HG02678 (cell line): ENCODE results near the gene STAB2.

Experiments
- ATAC-seq: cut with Tn5 transposase; IDR thresholded peaks from one replicate; pipeline ENCODE4 v1.9.1; 2021; ENCODE audit warnings: mild to moderate bottlenecking, moderate library complexity; ENCODE audit not compliant: unreplicated experiment

The STAB2 gene

DNA sequence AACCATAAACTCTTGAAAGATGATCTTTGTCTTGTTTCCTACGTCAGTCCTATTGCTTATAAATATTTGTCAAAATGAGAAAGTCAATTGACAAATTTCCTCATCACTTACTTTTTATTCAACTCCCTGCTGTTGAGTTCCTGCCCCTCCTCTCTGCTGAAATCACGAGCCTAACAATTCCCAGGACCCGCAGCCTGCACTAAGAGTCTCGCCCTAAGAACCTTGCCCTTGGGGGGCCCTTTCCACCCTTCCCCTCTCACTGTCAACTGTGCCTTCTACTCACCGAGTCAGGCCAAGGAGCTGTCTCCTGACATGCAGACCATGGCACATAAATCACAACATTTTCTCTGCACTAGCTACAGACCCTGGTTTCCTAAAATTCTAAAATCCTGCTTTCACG is 99.0 kb downstream of the STAB2 start:
- no peak for ATAC-seq

DNA sequence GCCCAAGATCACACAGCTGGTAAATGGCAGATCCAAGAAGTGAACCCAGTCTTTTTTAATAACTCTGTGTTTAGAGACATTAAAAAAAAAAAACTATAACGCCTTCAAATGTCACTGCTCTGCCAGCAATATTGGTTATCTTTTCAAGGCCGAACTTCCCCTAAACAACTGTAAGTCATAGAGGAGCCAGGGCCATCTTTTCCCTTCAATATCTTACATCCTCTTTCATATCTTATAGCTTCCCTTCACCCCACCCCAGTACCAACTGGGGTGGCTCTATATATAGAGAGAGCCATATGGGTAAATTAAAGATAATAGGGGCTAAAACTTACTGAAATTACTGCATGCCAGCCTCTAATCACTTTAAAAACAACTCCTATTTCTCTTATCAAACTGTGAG is 100.2 kb downstream of the STAB2 start:
- no peak for ATAC-seq

DNA sequence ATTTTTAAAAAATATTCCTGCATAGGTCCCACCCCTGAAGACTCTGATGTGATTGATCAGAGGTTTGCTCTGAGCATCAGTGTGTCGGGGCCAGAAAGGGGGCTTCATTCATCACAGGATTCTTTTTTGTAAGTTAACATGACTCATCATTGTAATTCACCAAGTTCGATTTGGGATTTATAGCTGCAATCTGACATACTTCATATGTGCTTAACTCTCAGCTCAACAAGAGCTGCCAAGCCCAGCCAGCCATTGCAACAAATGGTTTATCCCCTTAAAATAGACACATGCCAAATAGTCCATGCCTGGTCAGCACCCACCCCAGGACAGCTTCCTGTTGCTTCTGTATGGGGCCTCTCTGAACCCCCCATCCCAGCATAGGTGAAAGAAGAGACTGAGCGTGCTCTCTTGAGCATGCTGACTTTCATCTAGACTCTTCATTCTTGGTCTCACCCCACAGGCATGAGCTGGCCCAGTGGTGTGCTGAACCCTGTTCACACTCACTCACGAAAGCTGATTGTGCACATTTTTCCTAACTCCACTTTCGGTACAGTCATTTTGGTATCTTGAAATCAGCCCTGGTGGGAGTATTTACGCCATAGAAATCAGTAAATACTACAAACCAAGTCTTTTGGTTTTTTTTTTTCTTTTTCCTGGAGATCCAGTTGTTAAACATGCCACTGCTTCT is 101.4 kb downstream of the STAB2 start:
- no peak for ATAC-seq

DNA sequence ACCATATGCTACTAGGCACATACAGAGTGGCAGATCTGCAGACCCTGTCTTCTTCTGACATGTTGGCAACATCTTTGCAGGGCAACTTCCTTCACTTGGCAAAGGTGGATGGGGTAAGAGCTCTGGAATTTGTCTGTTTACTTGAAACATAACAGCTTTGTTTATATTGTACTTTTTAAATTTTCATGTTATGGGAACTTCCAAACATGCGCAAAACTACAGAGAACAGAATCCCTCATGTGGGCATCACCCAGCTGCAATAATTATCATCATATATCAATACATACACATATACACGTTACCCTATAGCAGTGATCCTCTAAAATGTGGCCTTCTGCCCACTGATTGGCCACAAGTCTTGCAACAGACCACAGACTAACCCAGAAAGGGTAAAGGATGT is 103.4 kb downstream of the STAB2 start:
- no peak for ATAC-seq

DNA sequence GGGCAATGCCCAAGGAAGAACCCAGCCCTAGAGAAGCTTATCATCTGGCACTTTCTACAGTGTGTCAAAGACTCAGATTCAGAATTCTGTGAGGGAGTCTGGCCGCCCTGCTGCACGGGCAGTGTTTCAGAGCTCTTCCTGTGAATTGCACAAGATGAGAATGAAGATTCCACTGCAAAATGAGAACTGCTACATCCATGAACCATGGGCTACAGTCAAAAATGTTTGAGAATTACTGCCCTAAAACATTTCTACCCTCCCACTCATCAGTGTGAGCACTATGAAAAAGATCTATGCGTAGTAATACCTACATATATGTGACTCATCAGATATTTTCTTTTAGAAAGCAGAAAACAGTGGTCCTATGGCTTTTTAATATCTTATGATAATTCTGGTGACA is 104.0 kb downstream of the STAB2 start:
- ATAC-seq: no peak

DNA sequence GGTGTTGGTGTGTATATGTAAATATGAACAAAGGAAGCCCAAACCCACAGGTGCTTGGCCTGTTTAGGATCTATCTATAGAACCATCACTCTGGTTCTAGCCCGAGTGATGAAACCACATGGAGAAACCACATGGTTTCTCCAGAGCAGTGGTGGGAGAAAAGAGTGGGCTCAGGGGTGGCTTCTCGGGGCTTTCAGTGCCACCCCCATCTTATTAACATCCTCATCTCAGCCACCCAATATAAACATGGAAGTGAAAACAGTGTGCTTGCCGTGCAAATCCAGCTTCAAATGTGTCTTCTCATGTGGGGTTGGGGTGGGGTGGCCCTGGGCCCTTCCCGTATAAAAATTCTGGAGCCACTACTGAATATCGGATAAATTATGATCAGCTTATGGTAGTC is 109.0 kb downstream of the STAB2 start:
- no peak for ATAC-seq

DNA sequence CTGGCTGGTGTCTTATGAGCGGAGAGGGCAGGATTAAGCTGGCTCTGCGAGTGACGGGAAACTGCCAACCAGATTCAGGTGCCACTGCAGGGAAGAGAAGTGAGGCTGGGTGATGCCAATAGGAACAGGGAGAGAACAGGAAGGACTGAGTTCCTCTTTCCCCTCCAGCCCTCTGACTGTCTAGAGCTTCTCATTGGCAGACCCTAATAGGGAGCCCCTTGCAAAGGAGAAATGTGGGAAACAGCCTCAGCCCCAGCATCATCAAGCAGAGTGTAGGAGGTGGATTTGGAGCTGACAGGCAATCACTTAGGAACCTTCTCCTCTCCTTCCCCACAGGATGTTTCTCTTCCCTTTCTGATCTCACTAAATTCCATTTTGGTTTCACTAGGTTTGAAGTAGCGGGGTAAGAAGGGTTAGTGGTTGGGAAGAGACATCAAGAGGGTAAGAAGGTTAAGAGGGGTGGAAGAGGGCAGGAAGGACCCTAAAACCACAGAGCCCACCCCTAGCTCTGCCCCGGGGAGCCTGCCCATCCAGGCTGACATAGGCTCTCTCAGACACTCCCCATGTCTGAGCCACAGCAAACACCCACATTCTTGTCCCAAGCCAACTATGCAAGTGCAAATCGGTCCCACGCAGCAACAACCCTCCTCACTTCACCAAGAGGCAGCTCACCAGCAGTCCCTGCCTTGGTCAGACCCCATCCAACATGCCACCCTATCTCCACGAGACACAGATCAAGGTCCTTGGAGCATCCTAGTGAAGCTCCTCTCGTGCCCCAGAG is 111.1 kb downstream of the STAB2 start:
- ATAC-seq: no peak

DNA sequence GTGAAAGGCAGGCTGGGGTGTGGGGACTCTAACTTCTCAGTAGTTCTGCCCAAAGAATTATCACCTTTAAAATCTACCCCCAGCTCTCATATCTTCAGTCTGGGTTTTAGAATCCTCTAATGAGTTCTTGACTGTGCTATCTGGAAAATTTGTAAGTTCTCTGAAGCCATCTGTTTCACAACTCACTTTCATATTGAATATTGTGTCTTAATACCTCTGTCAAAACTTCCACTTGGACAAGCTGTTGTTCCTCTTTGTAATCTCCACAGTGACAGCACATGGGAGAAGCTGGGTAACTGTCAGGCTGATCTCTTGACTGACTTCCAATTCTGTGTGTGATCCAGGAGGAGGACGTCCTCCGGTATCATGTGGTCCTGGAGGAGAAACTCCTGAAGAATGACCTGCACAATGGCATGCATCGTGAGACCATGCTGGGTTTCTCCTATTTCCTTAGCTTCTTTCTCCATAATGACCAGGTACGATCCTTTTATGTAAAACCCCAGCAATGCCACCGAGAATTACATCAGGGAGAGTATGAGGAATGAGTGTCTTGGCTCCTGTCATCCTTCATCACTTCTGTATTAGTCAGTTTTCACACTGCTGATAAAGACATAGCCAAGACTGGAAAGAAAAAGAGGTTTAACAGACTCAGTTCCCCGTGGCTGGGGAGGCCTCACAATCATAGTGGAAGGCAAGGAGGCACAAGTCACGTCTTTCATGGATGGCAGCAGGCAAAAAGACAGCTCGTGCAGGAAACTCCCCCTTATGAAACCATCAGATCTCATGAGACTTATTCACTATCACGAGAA is 111.9 kb downstream of the STAB2 start:
- no peak for ATAC-seq

DNA sequence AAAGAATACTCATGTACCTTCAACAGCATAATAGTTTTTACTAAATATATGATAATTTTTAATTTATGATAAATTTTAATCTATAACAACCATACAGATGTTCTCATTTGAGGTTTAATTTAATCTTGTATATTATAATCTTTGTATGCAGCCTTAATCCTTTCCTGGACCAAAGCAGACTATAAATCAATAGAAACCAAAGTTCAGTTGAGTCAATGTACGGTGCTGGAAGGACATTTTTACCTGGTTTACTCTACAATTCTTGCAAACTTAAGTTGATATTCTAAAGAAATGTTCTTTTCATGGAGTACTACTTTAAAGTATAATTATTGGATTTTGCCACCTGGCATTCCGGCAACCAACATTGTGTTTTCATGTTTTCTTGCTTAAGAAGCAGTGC is 118.0 kb downstream of the STAB2 start:
- no peak for ATAC-seq

DNA sequence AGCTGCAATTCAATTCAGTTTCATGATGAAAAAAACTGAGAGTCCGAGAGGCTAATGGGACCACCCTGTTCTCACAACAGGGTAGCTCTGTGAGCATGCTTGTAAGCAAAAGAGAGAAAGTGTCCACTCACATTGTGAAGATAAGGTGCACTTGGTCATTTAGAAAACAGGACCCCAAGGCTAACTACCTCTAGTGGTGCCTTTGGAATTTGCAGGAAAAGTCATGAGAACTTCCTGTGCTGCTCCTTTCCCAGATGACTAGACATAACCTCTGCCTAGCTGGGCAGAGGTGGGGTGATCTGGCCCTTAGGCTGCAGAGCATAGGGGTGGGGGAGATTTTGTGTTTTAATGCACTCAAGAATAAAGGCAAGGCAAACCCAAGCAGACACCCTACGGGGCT is 118.9 kb downstream of the STAB2 start:
- ATAC-seq: no peak

DNA sequence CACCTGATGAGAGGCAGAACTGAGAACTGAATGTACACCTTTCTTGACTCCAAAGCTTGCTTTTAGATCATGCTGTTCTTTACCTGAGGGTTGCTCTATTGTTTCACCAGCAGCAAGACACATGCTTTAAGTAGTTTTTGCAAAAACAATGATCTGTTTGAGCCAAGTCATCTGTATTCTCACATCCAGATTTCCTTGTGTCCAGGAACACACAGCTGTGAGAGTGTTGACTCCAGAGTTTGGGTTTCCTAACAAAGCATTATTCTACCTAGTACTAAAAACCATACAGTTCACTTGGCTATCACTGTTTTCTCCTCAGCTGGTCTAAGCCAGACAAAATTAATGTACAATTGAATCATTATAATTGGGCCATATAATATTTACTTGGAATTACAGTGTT is 120.4 kb downstream of the STAB2 start:
- ATAC-seq: no peak

DNA sequence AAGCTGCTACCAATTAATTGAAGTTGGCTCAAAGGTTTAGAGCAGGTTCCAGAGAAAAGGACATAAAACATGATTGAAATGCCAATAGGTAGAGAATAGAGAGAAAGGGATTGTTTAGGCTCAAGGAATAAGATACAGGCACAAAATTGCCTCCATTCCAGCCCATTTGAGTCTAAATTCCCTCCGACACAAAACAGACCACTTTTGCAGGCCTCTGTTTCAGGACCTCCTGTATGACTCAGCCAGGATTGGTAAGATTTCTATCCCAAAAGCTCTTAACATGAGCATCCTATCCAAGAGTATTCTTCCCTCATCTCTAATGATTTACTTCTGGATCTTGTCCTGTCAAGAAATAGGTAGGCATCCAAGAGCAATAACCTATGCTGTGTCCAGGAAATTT is 123.5 kb downstream of the STAB2 start:
- no peak for ATAC-seq

DNA sequence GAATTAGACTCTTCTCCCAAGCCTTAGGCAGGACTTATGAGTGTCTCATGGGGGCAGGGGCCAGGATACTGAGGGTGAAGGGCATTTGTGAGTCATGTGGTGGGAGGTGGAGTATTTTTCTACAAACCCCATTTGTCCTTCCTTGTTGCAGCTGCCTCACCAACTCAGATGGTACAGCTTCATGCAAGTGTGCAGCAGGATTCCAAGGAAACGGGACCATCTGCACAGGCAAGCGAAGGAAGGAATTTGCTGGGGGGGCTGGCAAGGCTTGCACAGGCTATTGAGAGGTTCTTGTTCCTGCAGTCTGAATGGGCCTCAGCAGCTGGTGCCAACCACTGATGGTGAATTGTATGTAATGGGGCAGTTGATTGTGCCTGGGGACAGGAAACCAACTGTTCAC is 125.1 kb downstream of the STAB2 start:
- ATAC-seq: no peak

DNA sequence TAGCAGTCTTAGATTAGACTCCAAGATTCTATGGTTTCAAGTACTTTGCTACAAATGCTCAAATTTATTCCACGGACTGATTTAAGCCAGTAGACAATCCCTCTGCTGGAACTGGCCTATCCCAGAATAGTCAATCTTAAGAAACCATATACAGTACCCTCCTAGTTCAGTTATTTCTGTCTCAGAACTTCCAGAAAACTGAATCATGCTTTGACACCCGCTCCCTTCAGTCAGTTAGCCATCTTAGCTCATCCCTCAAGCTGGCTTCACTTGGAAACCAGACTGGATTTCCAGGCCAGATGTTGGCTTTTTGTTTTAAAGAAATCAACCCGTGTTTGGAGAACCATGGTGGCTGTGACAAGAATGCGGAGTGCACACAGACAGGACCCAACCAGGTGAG is 128.4 kb downstream of the STAB2 start:
- no peak for ATAC-seq

DNA sequence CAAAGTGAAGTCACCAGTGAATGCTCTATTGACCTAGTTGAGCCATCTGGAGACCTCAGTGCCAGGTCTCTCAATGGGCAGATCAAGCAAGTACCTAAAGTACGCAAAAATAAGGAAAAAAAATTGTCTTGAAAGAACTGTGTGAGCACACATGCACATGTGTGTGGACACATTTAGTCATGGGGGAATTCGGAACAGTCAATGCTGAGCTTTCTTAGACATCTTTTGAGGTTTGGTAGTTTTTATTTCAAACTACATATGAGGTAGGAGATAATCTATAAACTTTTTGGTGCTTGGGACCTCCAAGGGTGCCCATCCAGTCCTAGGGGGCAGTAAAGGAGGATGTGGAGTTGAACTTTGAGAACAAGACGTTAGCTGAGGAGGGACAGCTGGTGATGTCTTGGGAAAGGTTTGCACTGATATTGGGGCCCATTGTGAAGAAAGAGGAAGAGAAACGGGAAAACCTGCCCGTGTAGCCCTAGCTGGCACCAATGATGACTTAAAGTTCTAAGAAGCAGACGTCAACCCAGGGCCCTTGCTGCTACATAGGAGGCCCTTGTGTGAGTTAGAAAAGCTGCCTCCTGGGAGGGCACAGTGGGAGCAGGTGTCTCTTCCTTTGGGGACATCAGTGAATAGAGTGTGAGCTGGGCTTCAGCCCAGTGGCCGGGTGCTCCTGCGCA is 129.6 kb downstream of the STAB2 start:
- ATAC-seq: no peak

DNA sequence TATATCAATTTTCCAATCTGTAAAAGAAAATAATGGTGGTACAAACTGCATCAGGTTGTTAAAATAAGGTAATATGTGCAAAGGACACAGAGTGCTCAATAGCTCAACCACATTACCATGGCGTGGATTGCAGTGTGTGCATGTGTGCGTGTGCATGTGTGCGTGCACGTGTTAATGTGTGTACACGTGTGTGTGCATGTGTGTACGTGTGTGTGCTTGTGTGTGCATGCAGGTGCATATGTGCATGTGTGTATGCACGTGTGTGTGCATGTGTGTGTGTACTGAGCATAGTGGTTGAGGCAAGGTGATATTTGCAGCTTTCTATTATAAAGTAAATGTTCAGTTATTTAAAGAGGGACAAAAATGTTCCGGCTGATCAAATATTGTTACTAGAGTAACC is 138.3 kb downstream of the STAB2 start:
- ATAC-seq: no peak

DNA sequence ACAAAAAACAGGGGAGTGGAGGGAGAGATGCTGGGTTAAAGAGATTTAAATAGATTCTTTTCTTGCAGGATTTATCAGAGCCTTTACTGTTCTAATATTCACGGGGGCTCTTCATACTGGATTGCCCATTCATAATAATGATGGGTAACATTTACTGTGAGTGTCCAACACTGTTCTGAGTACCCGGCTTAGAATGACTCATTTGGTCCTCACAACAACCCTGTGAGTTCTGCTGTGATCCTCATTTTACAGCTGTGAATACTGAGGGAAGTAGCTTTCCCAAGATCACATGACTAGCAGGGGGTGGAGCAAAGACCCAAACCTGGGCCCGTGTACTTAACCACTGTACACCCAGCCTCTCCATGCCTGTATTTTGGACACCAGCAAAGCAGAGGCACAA is 140.6 kb downstream of the STAB2 start:
- no peak for ATAC-seq

DNA sequence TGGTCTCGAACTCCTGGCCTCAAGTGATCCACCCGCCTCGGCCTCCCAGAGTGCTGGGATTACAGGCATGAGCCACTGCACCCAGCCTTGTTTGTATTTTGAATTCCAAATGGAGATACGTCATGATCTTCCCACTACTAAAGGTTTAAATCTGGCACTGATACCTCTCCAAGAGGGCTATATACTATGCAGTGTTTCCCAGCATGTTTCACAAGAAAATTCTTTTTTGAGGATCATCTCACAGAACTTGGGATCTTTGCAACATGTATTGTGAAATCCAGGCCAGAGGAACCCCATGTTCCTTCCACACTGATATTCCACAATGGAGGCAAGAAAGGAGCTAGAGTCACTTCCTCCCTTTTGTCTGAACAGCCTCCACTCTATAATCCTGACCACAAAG is 141.2 kb downstream of the STAB2 start:
- no peak for ATAC-seq

DNA sequence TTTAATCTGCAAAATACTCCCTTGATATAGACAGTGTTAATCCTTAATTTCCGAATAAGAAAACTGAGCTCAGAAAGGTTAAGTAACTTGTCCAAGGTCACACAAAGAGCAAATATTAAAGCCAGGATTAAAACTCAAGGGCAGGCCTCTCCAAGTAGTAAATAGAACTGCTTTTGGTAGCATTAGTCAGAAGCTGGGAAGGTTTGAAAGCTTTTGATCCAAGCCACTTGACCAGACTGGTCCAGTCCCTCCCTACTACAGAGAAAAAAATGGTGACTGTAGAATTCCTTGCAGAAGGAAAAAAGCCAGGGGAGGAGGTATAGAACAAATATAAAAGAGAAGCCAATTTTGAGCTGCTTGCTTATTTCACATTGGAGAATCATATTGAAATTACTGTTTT is 142.4 kb downstream of the STAB2 start:
- ATAC-seq: no peak

DNA sequence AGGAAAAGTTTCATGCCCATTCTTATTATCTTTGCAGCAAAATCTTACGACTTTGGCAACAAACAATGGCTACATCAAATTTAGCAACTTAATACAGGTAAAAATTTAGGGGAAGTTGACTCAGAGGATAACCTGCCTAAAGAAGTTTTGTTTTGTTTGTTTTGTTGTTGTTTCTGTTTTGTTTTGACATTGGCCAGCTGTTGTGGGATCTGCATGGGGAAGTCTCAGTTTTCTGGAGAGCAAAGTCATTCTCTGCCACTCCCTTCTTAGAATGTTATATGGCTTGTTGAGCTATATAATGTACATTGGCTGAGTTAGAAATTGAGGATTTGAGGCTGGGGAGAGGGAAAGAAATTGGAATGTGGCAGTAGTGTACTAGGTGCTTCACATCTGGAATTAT is 144.5 kb downstream of the STAB2 start:
- ATAC-seq: no peak

DNA sequence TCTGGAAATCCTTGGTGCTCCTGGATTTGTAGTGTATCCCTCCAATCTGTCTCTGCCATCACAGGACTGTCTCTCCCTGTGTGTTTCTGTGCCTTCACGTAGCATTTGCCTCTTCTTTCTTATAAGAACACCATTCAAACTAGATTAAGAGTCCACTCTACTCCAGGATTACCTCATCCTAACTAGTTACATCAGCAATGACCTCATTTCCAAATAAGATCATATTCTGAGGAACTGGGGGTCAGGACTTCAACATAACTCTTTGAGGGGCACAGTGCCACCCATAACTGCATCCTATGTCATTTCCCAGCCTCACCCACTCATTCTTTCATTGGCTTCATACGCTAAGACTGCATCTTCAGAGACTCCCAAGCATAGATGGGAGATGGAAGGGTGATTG is 147.8 kb downstream of the STAB2 start:
- ATAC-seq: no peak
